K562 (cell line): Measurements from ENCODE around the gene UBL7. TPM values are rescaled to one million over a fixed set of nuclear protein-coding genes. Genes with fewer than 3 reads are reported as not detected.

ENCODE experiments used
- ATAC-seq: fragments of 200-7000 bp; cut with Tn5 transposase; 3 replicates; pipeline ENCODE4 v1.9.1; 2020; ENCODE audit warnings: moderate library complexity
- BruUV-seq: library from RNA; stranded (reverse); fragments of 400-500 nt; replicated peaks from 2 replicates; lab custom pipeline; 2021; lab: Mats Ljungman, UMichigan
- CTCF ChIA-PET: fragments of 300-600 bp; formaldehyde crosslinking; extraction: SDS; loops from one replicate; lab custom pipeline; 2021; ENCODE audit warnings: low intra/inter-chr PET ratio; lab: Yijun Ruan, JAX
- POLR2A ChIA-PET: fragments of 300-600, 350-650 bp; sonication (Branson Sonifier 250); formaldehyde crosslinking; extraction: SDS; loops from one replicate; lab custom pipeline; 2021; ENCODE audit warnings: antibody characterized with exemption, inconsistent platforms; lab: Yijun Ruan, JAX
- DNase-seq, 4 experiments: peaks; one replicate each; pipeline versions ENCODE4 v3.0.0 to v3.0.0-alpha.2; 2011 to 2018; ENCODE audit warnings: low spot score in 3 of 4, mixed read lengths in 3 of 4; ENCODE audit errors: extremely low read depth in 1 of 4
- FAIRE-seq: peaks from 2 replicates; lab custom pipeline; 2011; peaks lifted over from hg19 to GRCh38; lab: Jason Lieb, UNC
- H2AFZ ChIP-seq: 2 replicates; pipeline ENCODE4 v1.6.0; 2011; ENCODE audit warnings: low read depth, low read length, control low read depth, inconsistent platforms
- H3K27ac ChIP-seq: fragments of 200-600 bp; 3 replicates; pipeline ENCODE4 v1.8.0; 2011; ENCODE audit warnings: low read depth, mild to moderate bottlenecking, control low read depth, inconsistent platforms, low read length, moderate library complexity, mixed read lengths; ENCODE audit errors: extremely low read depth
- H3K27me3 ChIP-seq, 2 experiments: fragments of 300-600 bp in 1 of 2; 2 replicates in 1 of 2; 3 replicates in 1 of 2; pipeline versions ENCODE4 v1.6.0 to v1.8.0; 2011; ENCODE audit warnings: inconsistent platforms in 2 of 2, low read length in 2 of 2, mild to moderate bottlenecking in 1 of 2, mixed read lengths in 1 of 2, moderate library complexity in 1 of 2; ENCODE audit not compliant: control insufficient read depth in 2 of 2, insufficient read depth in 2 of 2
- H3K36me3 ChIP-seq: fragments of 300-600 bp; 3 replicates; pipeline ENCODE4 v1.8.0; 2011; ENCODE audit warnings: mild to moderate bottlenecking, low read length, inconsistent platforms; ENCODE audit not compliant: control insufficient read depth, insufficient read depth
- H3K4me1 ChIP-seq, 2 experiments: fragments of 200-600 bp in 1 of 2; replicated peaks in 1 of 2; 2 replicates in 1 of 2; 3 replicates in 1 of 2; pipeline versions ENCODE4 v1.5.1 to v1.8.0; 2011; ENCODE audit warnings: inconsistent platforms in 2 of 2, low read length in 2 of 2, mild to moderate bottlenecking in 1 of 2, mixed read lengths in 1 of 2, moderate library complexity in 1 of 2; ENCODE audit not compliant: control insufficient read depth in 2 of 2, insufficient read depth in 2 of 2
- H3K4me2 ChIP-seq: 2 replicates; pipeline ENCODE4 v1.6.1; 2011; ENCODE audit warnings: low read length, control low read depth, inconsistent platforms, mixed read lengths; ENCODE audit not compliant: insufficient read depth
- H3K4me3 ChIP-seq: fragments of 200-600 bp; sonication (generic), shearing (Covaris generic); 2 replicates; pipeline ENCODE4 v1.5.1; 2016; ENCODE audit warnings: control low read depth, inconsistent platforms
- H3K79me2 ChIP-seq: fragments of 200-600 bp; 3 replicates; pipeline ENCODE4 v1.8.0; 2011; ENCODE audit warnings: low read length, inconsistent platforms; ENCODE audit not compliant: control insufficient read depth, insufficient read depth
- H3K9ac ChIP-seq, 2 experiments: 2 replicates each; pipeline versions ENCODE4 v1.6.0 to v1.6.1; 2011; ENCODE audit warnings: low read depth in 2 of 2, low read length in 2 of 2, control low read depth in 1 of 2, inconsistent platforms in 1 of 2, mild to moderate bottlenecking in 1 of 2, mixed read lengths in 1 of 2; ENCODE audit not compliant: insufficient read depth in 1 of 2
- H3K9me1 ChIP-seq: one replicate; pipeline ENCODE4 v1.6.0; 2011; ENCODE audit warnings: inconsistent platforms, mild to moderate bottlenecking, low read length, moderate library complexity; ENCODE audit not compliant: control insufficient read depth, insufficient read depth
- H3K9me3 ChIP-seq: replicated peaks from 2 replicates; pipeline ENCODE4 v1.5.1; 2011; ENCODE audit warnings: low read depth, low read length, inconsistent platforms; ENCODE audit not compliant: control insufficient read depth, insufficient read depth
- H4K20me1 ChIP-seq: replicated peaks from 2 replicates; pipeline ENCODE4 v1.6.1; 2011; ENCODE audit warnings: low read length, inconsistent platforms, mixed read lengths; ENCODE audit not compliant: control insufficient read depth, insufficient read depth
- BMI1 ChIP-seq: fragments of 150-350 bp; IDR thresholded peaks from 2 replicates; pipeline ENCODE4 v1.6.1; 2014; ENCODE audit warnings: low read length
- CREB3L1 ChIP-seq: fragments of 450-650 bp; IDR thresholded peaks from 2 replicates; pipeline ENCODE4 v1.6.1; 2014; ENCODE audit warnings: low read depth, mild to moderate bottlenecking, moderate library complexity, borderline replicate concordance
- CREM ChIP-seq: IDR thresholded peaks from 2 replicates; pipeline ENCODE4 v1.6.1; 2014; ENCODE audit warnings: antibody characterized with exemption, low read depth
- HMBOX1 ChIP-seq: sonication (generic); IDR thresholded peaks from 2 replicates; pipeline ENCODE4 v1.6.1; 2016
- POLR2G ChIP-seq: fragments of 200-400 bp; formaldehyde crosslinking; IDR thresholded peaks from 2 replicates; pipeline ENCODE4 v1.6.1; 2017; ENCODE audit warnings: low read depth, mild to moderate bottlenecking, antibody characterized with exemption, low read length, moderate library complexity
- ZNF224 ChIP-seq: sonication (generic); formaldehyde crosslinking; IDR thresholded peaks from 2 replicates; pipeline ENCODE4 v1.8.0; 2022; ENCODE audit warnings: mild to moderate bottlenecking, missing genetic modification reagents
- ZNF436 ChIP-seq: fragments of 250-450, 450-650 bp; sonication (Bioruptor Pico); formaldehyde crosslinking; IDR thresholded peaks from 2 replicates; pipeline ENCODE4 v1.7.0; 2020; ENCODE audit warnings: mild to moderate bottlenecking
- WGBS: fragments of 100-300 bp; shearing (Covaris generic); methylation state at CpG from one replicate; pipeline ENCODE4 v1.1.6; 2016; ENCODE audit warnings: low coverage, mixed read lengths; ENCODE audit not compliant: insufficient coverage; ENCODE audit errors: missing lambda C conversion rate; 5-methylcytosine and 5-hydroxymethylcytosine counted together
- in situ Hi-C: fragments of 300-500 bp; cut with MboI; formaldehyde crosslinking; loops from 4 replicates; pipeline ENCODE4 v1.15.0; 2018; ENCODE audit warnings: inconsistent platforms, mixed read lengths
- intact Hi-C: fragments of 100-400 bp; cut with micrococcal nuclease; formaldehyde crosslinking; loops from 2 replicates; pipeline ENCODE4 v1.14.2; 2022
- polyA plus RNA-seq, 8 experiments: library from polyadenylated mRNA; depleted of rRNA in 4 of 8; stranded (reverse) in 5 of 8; unstranded in 3 of 8; fragments of >200 nt; fragmentation: Nextera tagmentation in 2 of 8; fragmentation: Illumina TruSeq in 1 of 8; extraction: Ambion mirVana in 2 of 8; extraction: Trizol in 1 of 8; gene quantifications; 2 replicates each; pipeline versions ENCODE4 v1.2.1 to v1.2.3, GENCODE V29; 2011 to 2014; ENCODE audit warnings: inconsistent platforms in 1 of 8, missing spikeins in 1 of 8
- total RNA-seq, 7 experiments: library from RNA; depleted of rRNA in 6 of 7; stranded (reverse); fragments of >200 nt in 6 of 7; fragmentation: Illumina TruSeq in 2 of 7; extraction: Trizol in 2 of 7; gene quantifications; 2 replicates each; pipeline versions ENCODE4 v1.2.1 to v1.2.3, GENCODE V29; 2011 to 2021; ENCODE audit warnings: low replicate concordance in 1 of 7

UBL7 gene
- total and polyA plus RNA-seq, 9 of the 15 experiments (the other 6 are each of a cell fraction or from before 2014, with no cell fraction given), result 19.2 to 63.4 (median 44.9) TPM

GRCh38 chr15:74410502-74410901, 50.5 kb downstream of the UBL7 start:
- CTCF ChIA-PET, result no interaction called here
- Histone ChIP-seq H3K9me1 (peaks cover 3% of the 10 kb centered on the region), H3K9me3 (no peaks in the 10 kb centered on the region), H3K36me3 (peaks cover 53% of the 10 kb centered on the region; the same call in 2 of the 3 replicates), H3K79me2 (no peaks in the 10 kb centered on the region), H3K9ac (no peak overlapping the region; a peak in 1 of 4 replicates), H4K20me1 (no peaks in the 10 kb centered on the region), H3K27me3 (no peaks in the 10 kb centered on the region), H3K4me1 (peaks cover 22 to 45% of the 10 kb centered on the region in 2 experiments; a peak in 4 of 5 replicates), H3K27ac (no peak overlapping the region), H3K4me2 (no peak overlapping the region), H3K4me3 (no peak overlapping the region), H2AFZ (no peak overlapping the region)
- no TSS peak for BruUV-seq
- ATAC-seq (no peak), DNase-seq (no peak), FAIRE-seq (no peak)
- WGBS, result 90% methylated on average over 14 of the region's 18 CpGs
- in situ Hi-C loops (no loop called here), intact Hi-C loops (no loop called here)
- POLR2A ChIA-PET, result interaction anchor here (0.6 to 3.5 kb wide), 4 partner anchors 9 to 167 kb away, joined by 3 to 24 read pairs (median 4); no protein-coding TSS in a partner anchor
- TF ChIP-seq ZNF436 (CRISPR knock-in tag) (no peak), CREM (no peak), CREB3L1 (no peak), POLR2G (0 out of 2 replicates have a peak, but pooled peaks have one; percentile 35), BMI1 (no peak), HMBOX1 (no peak), ZNF224 (CRISPR knock-in tag) (no peak)
